Stimulated activated naive CD8-positive, alpha-beta T cell treated with anti-CD3 and anti-CD28 coated beads, Interleukin-15, Interleukin-2, amounts not matched to agents 100 U/mL and 50 U/mL, for 24 hours (primary cell): ENCODE results near the gene C5orf15.

Experiments used
- ATAC-seq: fragments of 150-1000 bp; cut with Tn5 transposase; one replicate; pipeline ENCODE4 v1.10.0; 2021
- DNase-seq: peaks from one replicate; pipeline ENCODE4 v3.0.0; 2021

C5orf15 gene

DNA sequence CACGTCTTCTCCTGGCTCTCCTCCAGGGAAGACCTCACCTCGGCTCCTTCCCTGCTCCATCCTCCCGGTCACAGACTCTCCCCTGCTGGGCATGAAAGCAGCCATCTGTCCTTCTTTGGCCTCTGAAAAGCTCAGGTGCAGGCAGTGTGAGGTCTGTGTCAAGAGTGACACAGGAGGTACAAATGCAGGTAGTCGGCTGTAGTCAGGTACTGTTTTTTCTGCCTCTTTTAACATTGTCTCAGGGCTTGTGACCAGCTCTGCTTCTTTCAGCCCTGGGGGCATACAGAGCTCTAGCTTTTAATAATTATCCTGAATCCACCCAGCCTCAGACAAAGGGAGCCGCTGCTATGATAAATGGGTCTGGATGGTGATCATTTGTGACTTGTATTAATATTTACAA lies 46.4 kb downstream of the C5orf15 start:
- ATAC-seq (no peak), DNase-seq (no peak)

GRCh38 chr5:133921069-133921468 lies 47.4 kb downstream of the C5orf15 start:
- DNase-seq, result no peak
- ATAC-seq, result peak; percentile 33

GRCh38 chr5:133919148-133920136 lies 49.0 kb downstream of the C5orf15 start:
- ATAC-seq (peak; percentile 45), DNase-seq (no peak)

GRCh38 chr5:133918731-133919130 lies 49.7 kb downstream of the C5orf15 start:
- DNase-seq, result no peak
- no peak for ATAC-seq

GRCh38 chr5:133918316-133918715 lies 50.1 kb downstream of the C5orf15 start:
- no peak for DNase-seq
- ATAC-seq, result no peak

- ATAC-seq, result no peak
- DNase-seq, result no peak
Observed at GRCh38 chr5:133917785-133918184, 50.6 kb downstream of the C5orf15 start.

- ATAC-seq, result no peak
- DNase-seq, result no peak
Observed at GRCh38 chr5:133916914-133917313, 51.5 kb downstream of the C5orf15 start.

GRCh38 chr5:133916479-133916878 lies 51.9 kb downstream of the C5orf15 start:
- ATAC-seq (no peak), DNase-seq (no peak)

DNA sequence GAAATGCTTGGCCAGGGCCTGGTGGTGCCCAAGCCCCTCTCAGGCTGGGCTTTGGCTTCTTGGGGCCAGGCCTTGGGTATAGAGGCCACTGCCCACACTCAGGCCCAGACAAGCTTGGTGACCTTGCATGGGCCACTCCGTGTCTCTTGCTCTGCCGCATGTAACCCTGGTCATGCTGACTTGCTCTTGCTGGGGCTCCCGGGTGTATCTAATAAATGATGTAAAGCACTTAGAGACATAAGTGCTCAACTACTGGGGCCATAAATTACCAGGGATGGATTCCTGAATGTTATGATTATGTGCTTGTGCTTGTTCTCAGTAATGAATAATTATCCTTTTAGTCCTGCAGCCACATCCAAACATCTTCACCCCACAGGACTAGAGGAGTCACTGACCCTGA lies 54.0 kb downstream of the C5orf15 start:
- ATAC-seq (no peak), DNase-seq (no peak)

DNA sequence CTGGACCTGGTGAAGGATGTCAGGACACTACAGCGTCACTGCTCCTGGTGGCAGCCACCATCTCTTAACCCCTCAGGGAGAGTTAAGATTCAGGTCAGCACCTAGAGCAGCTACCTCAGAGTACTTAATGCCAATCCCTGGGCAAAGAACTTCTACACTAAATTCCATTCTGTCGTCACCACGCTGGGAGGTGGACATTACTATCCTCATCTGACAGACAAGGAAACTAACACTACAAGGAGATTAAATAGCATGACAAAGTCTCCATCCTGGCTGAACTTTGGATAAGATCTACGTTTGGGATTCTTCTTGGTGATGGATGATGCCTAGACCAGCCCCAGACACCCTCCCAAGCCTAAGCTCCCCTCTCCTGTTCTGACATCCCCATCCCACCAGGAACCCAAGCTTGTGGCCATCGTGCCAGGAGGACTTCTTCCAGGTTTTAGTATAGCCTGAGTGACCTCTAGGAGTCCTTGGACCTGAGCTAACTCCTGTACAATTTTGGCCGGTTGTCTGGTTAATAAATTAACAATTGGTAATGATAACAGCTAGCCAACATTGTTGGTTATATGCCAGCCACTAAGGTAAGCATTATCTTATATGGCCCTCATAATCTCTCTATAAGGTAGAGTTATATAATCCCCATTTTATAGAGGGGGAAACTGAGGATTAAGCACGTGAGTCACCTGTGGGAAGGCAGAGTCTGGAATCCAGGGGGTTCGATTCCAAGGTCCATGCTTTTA lies 54.8 kb downstream of the C5orf15 start:
- ATAC-seq (no peak), DNase-seq (no peak)

GRCh38 chr5:133912951-133913350 lies 55.5 kb downstream of the C5orf15 start:
- ATAC-seq (no peak), DNase-seq (no peak)

DNA sequence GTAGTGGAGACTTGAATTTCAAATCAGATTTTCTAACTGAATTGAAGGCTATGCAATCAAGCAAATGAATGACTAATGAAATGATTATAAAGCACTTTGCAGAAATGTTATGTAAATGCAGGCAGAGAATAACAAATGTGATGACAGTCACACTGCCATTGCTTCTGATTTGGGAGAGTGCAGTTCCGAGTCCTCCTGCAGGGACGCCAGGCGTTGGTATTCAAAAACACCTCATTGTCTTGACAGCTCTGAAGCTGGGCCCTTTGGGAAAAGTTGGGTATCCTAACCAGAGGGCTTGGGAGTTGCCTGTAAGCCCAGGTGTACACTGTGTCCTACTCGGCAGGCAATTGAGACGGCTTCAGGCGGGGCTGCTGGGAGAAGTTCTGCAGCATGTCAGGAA lies 57.9 kb downstream of the C5orf15 start:
- ATAC-seq (no peak), DNase-seq (no peak)

DNA sequence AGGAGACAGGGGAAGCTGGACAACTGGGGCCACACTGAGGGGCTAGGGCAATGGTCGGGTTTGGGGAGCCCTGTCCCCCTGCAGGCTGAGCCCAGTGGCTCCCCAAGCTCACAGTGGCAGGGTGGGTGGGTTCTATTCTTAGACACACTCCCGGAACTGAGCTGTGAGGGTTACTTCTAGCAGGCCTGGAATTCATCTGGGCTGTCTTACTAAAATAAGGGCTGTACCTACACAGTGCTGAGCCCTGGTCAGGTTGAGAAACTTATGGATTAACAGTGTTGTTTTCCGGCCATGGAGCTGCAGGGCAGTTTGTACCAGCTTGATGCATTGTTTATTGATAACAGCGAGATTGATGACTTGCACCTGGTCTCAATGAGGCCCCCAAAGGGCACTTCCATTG lies 58.8 kb downstream of the C5orf15 start:
- ATAC-seq, result no peak

DNA sequence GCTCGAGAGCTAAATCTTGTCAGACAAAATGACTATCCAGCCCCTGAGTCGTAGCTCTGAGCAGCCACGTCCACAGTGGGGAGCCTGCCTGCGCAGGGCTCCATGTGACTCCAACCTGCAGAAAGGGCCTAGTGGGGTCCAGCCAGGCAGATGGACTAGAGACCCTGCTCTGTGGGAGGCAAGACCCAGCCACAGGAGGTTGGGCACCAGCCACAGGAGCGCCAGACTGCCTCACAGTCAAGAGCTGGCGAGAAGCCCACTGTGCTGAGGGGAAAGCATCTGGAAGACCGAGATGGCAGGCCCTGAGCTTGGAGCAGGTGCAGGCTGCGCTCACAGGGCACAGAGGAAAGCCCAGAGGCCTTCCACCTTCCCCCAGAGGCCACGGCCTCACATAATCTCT lies 61.4 kb downstream of the C5orf15 start:
- no peak for ATAC-seq
- DNase-seq, result no peak

More for the DNA sequence above, 58.8 kb downstream of the C5orf15 start:
- no peak for DNase-seq

GRCh38 chr5:133906303-133906702 lies 62.1 kb downstream of the C5orf15 start:
- ATAC-seq (no peak), DNase-seq (no peak)
